ENCODE data around the gene ADAMTS4.

DNA sequence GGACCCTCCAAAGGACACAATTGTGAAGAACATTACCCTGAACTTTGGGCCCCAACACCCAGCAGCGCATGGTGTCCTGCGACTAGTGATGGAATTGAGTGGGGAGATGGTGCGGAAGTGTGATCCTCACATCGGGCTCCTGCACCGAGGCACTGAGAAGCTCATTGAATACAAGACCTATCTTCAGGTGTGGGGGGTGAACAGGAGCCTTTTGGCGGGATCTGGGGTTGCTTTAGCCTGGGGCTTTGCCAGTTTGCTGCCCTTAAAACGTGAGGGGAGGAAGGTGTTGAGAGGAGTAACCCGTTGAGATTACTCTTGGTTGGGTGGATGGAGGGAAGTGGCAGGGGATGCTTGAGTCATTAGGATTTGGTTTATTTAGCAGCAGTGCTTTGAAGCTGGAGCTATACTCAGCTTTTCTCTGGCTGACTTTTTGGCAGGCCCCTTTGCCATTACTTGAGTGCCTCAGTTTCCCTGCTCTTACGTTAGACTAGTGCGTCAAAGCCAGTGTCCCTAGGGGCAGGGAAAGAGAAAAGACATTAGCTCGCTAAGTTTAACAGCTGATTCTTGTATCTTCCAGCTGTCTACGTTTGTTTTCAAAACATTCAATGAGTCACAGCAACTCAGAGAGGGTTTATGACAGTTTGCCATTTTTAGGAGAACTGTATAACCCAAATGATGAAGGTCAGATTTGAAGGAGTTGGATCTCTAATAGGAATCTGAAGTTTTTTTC lies 7.7 kb upstream of the ADAMTS4 start:
- TF ChIP-seq, protein P1, sequence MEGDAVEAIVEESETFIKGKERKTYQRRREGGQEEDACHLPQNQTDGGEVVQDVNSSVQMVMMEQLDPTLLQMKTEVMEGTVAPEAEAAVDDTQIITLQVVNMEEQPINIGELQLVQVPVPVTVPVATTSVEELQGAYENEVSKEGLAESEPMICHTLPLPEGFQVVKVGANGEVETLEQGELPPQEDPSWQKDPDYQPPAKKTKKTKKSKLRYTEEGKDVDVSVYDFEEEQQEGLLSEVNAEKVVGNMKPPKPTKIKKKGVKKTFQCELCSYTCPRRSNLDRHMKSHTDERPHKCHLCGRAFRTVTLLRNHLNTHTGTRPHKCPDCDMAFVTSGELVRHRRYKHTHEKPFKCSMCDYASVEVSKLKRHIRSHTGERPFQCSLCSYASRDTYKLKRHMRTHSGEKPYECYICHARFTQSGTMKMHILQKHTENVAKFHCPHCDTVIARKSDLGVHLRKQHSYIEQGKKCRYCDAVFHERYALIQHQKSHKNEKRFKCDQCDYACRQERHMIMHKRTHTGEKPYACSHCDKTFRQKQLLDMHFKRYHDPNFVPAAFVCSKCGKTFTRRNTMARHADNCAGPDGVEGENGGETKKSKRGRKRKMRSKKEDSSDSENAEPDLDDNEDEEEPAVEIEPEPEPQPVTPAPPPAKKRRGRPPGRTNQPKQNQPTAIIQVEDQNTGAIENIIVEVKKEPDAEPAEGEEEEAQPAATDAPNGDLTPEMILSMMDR (conservative IDR thresholded peaks at IDR 0.05; ENCODE audit: low read depth, low read length), result no peak
- TF ChIP-seq EZH2 (IDR thresholded peaks at IDR 0.05; ENCODE audit: borderline replicate concordance, low read depth, low read length, poor library complexity, severe bottlenecking), result no peak
